ENCODE data around the gene SPRY4.

DNA sequence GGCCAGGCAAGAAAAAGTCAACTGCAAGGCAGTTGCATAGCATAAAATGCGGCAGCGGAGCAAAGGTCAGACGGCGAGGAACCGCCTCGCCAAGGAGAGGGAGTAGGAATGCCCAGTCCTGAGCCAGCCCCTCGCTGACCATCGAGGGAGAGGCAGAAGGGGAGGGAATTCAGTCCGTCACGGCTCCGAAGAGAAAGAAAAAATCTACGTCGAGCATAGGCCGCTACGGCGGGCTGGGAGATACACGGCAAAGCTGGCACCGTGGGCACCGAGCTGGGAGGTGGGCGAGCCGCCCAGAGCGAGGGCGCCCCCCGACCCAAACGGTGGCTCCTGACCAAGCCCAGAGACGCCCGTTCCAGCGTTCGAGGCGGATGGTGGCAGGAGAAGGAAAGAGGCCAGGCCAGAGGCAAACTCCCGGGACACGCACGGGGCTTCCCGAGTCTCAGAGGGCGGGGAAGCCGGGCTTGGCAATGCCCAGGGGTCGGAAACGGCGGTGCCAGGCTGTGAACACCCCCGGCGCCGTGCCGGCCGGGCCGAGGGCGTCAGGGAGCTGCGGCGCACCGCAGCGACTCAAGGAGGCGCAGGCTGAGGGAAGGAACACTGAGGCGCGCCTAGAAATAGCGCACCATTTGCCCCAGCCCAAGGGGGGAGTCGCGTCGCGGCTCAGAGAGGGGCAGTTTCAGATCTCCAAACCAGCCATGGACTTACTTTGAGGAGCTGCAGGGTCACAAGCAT is 518 bp downstream of the SPRY4 start:
- TF ChIP-seq, protein P1, sequence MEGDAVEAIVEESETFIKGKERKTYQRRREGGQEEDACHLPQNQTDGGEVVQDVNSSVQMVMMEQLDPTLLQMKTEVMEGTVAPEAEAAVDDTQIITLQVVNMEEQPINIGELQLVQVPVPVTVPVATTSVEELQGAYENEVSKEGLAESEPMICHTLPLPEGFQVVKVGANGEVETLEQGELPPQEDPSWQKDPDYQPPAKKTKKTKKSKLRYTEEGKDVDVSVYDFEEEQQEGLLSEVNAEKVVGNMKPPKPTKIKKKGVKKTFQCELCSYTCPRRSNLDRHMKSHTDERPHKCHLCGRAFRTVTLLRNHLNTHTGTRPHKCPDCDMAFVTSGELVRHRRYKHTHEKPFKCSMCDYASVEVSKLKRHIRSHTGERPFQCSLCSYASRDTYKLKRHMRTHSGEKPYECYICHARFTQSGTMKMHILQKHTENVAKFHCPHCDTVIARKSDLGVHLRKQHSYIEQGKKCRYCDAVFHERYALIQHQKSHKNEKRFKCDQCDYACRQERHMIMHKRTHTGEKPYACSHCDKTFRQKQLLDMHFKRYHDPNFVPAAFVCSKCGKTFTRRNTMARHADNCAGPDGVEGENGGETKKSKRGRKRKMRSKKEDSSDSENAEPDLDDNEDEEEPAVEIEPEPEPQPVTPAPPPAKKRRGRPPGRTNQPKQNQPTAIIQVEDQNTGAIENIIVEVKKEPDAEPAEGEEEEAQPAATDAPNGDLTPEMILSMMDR (conservative IDR thresholded peaks at IDR 0.05): peak; percentile 60
- TF ChIP-seq ZFX (IDR thresholded peaks at IDR 0.05): no peak

Data from C4-2B (cell line).